Breast epithelium (tissue), 4 donors: ENCODE results near the gene CIZ1. TPM values are rescaled to one million over a fixed set of nuclear protein-coding genes. Genes with fewer than 3 reads are reported as not detected.

Experiments used
- DNase-seq, 2 donors: peaks; one replicate each; pipeline ENCODE4 v3.0.0-alpha.2; 2019; ENCODE audit warnings: low spot score in 2 of 2
- H3K27ac ChIP-seq, 2 donors: fragments of 200-600 bp; sonication (generic) in 1 of 2; one replicate each; pipeline ENCODE4 v1.5.1; 2016 to 2019; ENCODE audit warnings: mild to moderate bottlenecking in 1 of 2
- H3K27me3 ChIP-seq, 2 donors: fragments of 200-600 bp; sonication (generic) in 1 of 2; one replicate each; pipeline versions ENCODE4 v1.5.1 to v1.6.0; 2017 to 2019; ENCODE audit warnings: control low read depth in 1 of 2, mild to moderate bottlenecking in 1 of 2
- H3K36me3 ChIP-seq: fragments of 200-600 bp; one replicate; pipeline ENCODE4 v1.5.1; 2019
- H3K4me1 ChIP-seq, 2 donors: fragments of 200-600 bp; sonication (generic); one replicate each; pipeline ENCODE4 v1.5.1; 2016 to 2019; ENCODE audit warnings: control low read depth in 1 of 2
- H3K4me3 ChIP-seq, 3 donors: fragments of 200-600 bp; sonication (generic); 1 replicate in 2 of 3; 2 replicates in 1 of 3; pipeline ENCODE4 v1.5.1; 2016 to 2019; ENCODE audit warnings: mild to moderate bottlenecking in 3 of 3, moderate library complexity in 2 of 3
- H3K9me3 ChIP-seq, 2 donors: fragments of 200-600 bp; sonication (generic) in 1 of 2; one replicate each; pipeline ENCODE4 v1.5.1; 2016 to 2019; ENCODE audit warnings: control low read depth in 1 of 2
- POLR2A ChIP-seq: fragments of 450-650 bp; IDR thresholded peaks from one replicate; pipeline ENCODE4 v1.6.1; 2016; ENCODE audit warnings: antibody characterized with exemption, mild to moderate bottlenecking, moderate library complexity
- POLR2AphosphoS5 ChIP-seq, 3 donors: sonication (generic); formaldehyde crosslinking; IDR thresholded peaks; one replicate each; pipeline ENCODE4 v1.6.1; 2017; ENCODE audit warnings: antibody characterized with exemption in 3 of 3
- intact Hi-C: fragments of 100-400 bp; cut with DNase I; formaldehyde crosslinking; loops from one replicate; pipeline ENCODE4 v1.15.1; 2023; ENCODE audit warnings: low total_unique reads
- total RNA-seq, 3 donors: library from RNA; depleted of rRNA; stranded (reverse); fragments of >200 nt; gene quantifications; one replicate each; pipeline ENCODE4 v1.1.0, GENCODE V29; 2016
- TF ChIP-seq, protein P1 (sequence below), 3 donors: fragments of 450-650 bp; IDR thresholded peaks; one replicate each; pipeline ENCODE4 v1.5.1; 2016 to 2017; ENCODE audit warnings: antibody characterized with exemption in 3 of 3, mild to moderate bottlenecking in 3 of 3, moderate library complexity in 3 of 3

The CIZ1 gene
- total RNA-seq, 3 donors from 2014 or later = 54.1 to 71.8 (median 58.4) TPM

DNA sequence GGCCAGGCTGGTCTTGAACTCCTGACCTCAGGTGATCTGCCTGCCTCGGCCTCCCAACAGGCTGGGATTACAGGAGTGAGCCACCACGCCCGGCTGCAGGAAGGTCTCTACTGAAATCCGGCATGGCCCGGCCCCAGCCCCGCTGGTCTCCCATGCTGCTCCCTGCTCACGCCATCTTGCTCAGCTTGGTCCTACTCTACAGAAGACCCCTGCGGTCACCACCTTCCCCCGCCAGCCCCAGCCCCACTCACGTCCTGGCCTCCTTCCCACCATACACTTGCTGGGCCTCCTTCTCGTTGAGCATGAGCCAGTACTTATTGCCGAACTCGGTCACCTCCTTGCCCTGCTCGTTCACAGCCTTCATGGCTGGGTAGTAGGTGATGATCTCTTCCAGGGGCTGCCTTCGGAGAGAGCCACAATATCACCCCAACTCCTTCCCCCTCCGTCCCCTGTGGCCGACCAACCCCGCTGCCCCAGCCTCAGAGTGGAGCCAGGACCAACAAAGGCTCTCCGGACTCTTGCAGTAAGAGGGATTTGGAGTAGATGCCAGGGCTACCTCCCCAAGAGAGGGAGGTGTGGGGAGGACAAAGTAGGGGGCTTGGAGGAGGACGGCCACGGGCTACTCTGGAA lies 67.8 kb downstream of the CIZ1 start:
- Histone ChIP-seq H3K27me3 (no peaks in the 10 kb centered on the region), H3K36me3 (peaks cover 6% of the 10 kb centered on the region), H3K27ac (no peak overlapping the region), H3K4me3 (no peak overlapping the region), H3K9me3 (no peaks in the 10 kb centered on the region), H3K4me1 (peaks cover 4 to 16% of the 10 kb centered on the region in 2 donors)
- intact Hi-C loops = no loop called here
- no peak for DNase-seq
- no peak for TF ChIP-seq POLR2AphosphoS5 (IDR thresholded peaks at IDR 0.05)
- TF ChIP-seq POLR2A = no peak
- TF ChIP-seq, protein P1, sequence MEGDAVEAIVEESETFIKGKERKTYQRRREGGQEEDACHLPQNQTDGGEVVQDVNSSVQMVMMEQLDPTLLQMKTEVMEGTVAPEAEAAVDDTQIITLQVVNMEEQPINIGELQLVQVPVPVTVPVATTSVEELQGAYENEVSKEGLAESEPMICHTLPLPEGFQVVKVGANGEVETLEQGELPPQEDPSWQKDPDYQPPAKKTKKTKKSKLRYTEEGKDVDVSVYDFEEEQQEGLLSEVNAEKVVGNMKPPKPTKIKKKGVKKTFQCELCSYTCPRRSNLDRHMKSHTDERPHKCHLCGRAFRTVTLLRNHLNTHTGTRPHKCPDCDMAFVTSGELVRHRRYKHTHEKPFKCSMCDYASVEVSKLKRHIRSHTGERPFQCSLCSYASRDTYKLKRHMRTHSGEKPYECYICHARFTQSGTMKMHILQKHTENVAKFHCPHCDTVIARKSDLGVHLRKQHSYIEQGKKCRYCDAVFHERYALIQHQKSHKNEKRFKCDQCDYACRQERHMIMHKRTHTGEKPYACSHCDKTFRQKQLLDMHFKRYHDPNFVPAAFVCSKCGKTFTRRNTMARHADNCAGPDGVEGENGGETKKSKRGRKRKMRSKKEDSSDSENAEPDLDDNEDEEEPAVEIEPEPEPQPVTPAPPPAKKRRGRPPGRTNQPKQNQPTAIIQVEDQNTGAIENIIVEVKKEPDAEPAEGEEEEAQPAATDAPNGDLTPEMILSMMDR (IDR thresholded peaks at IDR 0.05) = no peak

DNA sequence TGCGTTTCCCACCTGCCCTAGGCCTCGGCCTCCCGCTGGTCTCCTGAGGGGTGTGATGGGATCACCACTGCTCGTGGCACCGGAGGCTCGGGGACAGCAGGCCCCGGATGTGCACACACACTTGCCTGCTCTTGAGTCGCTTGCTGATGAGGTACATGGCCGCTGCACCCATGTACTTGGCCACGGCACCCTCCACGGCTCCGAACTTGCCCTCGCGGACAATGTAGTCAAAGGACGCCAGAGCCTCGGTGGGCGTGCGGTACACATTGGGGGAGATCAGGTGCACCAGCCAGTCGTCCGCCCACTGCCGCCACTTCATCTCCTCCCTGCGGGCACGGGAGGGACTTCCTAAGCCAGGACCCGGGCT lies 68.6 kb downstream of the CIZ1 start:
- H3K27ac ChIP-seq = no peak overlapping the region
- H3K9me3 ChIP-seq = no peaks in the 10 kb centered on the region
- no peaks in the 10 kb centered on the region for H3K27me3 ChIP-seq
- H3K36me3 ChIP-seq = peaks cover 6% of the 10 kb centered on the region
- intact Hi-C loops = no loop called here
- no peak for DNase-seq
- TF ChIP-seq POLR2AphosphoS5 (IDR thresholded peaks at IDR 0.05) = no peak
- TF ChIP-seq POLR2A = no peak
- TF ChIP-seq, protein P1 (IDR thresholded peaks at IDR 0.05) = no peak
- peaks cover 4 to 16% of the 10 kb centered on the region in 2 donors for H3K4me1 ChIP-seq
- H3K4me3 ChIP-seq = no peak overlapping the region

DNA sequence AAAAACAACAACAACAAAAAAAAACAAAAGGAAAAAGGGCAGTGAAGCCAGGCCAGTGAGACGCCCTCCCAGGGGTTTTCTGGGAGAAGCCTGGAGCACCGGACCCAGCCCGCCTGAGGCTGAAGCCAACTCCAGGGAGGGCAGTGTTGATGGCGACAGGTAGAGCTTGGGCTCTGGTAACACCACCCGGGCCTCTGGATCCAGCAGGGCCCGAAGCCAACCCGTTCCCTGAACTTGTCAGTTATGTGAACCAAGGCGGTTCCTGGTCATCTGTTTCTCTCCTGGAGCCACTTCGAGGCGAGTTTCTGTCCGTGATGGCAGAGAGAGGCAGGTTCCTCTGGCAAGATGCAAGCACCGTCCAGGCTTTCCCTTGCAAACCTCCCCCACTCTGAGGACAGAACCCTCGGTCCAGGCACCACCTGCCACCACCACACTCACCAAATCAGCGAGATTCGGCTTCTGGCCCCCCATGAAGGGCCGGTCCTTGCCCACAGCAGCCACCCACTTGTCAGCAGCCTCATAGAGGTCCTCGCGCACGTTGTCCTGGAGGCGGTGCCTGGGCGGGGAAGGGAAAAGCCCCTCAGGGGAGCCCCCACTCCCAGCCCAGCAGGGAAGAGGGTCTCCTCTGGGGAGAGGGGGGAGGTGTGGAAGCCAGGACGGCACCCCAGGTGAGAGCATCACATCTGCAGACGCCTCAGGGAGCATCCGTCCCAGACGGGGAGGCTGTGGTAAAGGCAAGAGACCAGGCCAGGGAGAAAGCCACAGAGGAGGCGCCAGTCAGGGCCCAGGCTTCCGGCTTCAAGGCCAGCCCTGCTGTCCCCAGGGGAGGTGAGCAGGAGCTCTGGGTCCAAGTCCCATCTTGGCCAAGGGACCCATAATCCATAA lies 69.2 kb downstream of the CIZ1 start:
- intact Hi-C loops = no loop called here
- no peak for DNase-seq
- no peak overlapping the region for H3K4me3 ChIP-seq
- no peaks in the 10 kb centered on the region for H3K27me3 ChIP-seq
- H3K9me3 ChIP-seq = no peaks in the 10 kb centered on the region
- TF ChIP-seq POLR2AphosphoS5 (IDR thresholded peaks at IDR 0.05) = no peak
- no peak for TF ChIP-seq POLR2A
- TF ChIP-seq, protein P1 (IDR thresholded peaks at IDR 0.05) = no peak
- peaks cover 4 to 16% of the 10 kb centered on the region in 2 donors for H3K4me1 ChIP-seq
- H3K27ac ChIP-seq = no peak overlapping the region
- H3K36me3 ChIP-seq = peaks cover 6% of the 10 kb centered on the region

DNA sequence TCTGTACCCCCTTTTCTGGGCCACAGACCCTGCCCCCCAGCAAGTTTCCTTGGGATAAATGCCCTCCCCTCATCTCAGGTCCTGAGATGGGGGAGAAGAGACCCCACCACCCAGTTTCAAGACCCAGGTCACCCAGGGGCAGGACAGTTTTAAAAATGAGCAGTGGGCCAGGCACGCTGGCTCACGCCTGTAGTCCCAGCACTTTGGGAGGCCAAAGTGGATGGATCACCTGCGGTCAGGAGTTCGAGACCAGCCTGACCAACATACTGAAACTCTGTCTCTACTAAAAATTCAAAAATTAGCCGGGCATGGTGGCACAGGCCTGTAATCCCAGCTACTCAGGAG lies 69.9 kb downstream of the CIZ1 start:
- intact Hi-C loops = no loop called here
- peaks cover 4 to 16% of the 10 kb centered on the region in 2 donors for H3K4me1 ChIP-seq
- no peak for DNase-seq
- TF ChIP-seq POLR2AphosphoS5 (IDR thresholded peaks at IDR 0.05) = no peak
- TF ChIP-seq POLR2A = no peak
- TF ChIP-seq, protein P1 (IDR thresholded peaks at IDR 0.05) = no peak
- no peak overlapping the region for H3K4me3 ChIP-seq
- H3K27me3 ChIP-seq = no peaks in the 10 kb centered on the region
- peaks cover 6% of the 10 kb centered on the region for H3K36me3 ChIP-seq
- no peak overlapping the region for H3K27ac ChIP-seq
- no peaks in the 10 kb centered on the region for H3K9me3 ChIP-seq
